ENCODE data around the gene SLK.

Gene SLK

DNA sequence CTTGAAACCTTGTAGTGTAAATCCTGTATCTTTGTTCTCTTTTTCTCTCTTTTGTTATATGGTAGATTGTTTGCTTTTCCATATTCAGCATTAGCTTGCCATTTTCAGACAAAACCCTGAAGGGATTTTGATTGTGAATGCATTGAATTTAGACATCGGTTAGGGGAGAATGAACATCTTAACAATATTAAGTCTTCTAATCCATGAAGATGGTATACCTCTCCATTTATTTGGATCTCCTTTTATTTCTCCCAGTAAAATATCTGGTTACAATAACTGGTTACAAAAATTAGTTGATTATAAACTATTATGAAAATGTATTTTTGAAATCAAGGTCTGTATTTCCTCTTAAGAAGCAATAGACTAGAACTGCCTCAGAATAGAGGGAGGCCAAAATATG lies 12.4 kb upstream of the SLK start:
- DNase-seq (ENCODE audit: low read depth): no peak
- no peak for TF ChIP-seq CTCF (conservative IDR thresholded peaks at IDR 0.05; ENCODE audit: low read length)
- no peak overlapping the region for H3K4me3 ChIP-seq (ENCODE audit: low read length)

DNA sequence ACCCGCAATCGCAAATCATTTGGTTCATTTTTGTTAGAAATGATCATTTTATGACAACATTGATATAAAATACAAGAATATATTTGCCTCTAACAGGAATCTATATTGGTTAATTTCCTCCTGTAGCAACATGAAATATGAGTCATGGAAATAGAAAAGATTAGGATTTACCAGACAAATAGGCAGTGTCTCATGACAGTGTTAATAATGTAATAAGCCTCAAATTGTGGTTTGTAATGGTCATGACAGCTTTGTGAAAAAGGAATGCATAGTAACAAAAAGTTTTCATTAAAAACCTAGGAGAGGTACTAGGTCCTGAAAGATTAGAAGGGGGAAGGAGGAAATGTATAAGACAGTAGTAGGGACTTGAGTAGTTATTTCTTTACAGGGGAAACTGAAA lies 7.9 kb upstream of the SLK start:
- DNase-seq (ENCODE audit: low read depth): no peak
- H3K4me3 ChIP-seq (ENCODE audit: low read length): no peak overlapping the region
- TF ChIP-seq CTCF (conservative IDR thresholded peaks at IDR 0.05; ENCODE audit: low read length): no peak

DNA sequence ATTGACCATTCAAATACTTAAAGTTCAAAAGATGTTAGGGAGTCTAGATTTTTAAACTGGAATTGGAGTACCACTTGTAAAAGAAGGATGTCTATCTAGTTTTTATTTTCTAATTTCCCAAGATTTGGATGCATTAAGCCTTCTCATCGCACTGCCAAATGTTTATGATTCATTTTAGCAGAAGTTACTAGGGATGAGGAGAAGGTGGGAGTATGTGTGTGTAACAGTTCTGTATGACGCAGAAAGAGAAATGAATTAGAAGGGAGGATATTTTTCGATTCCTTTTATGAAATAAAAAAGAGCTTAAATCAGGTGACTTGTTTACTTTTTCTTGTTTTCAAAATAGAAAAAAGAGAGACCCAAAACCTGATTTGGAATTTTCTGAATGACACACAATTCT lies 6.8 kb upstream of the SLK start:
- no peak for DNase-seq (ENCODE audit: low read depth)
- H3K4me3 ChIP-seq (ENCODE audit: low read length): no peak overlapping the region
- TF ChIP-seq CTCF (conservative IDR thresholded peaks at IDR 0.05; ENCODE audit: low read length): no peak

GRCh38 chr10:103967448-103968071 lies 620 bp downstream of the SLK start:
- peak overlapping the region; percentile 85 for H3K4me3 ChIP-seq (ENCODE audit: low read length)
- no peak for TF ChIP-seq CTCF (conservative IDR thresholded peaks at IDR 0.05; ENCODE audit: low read length)
- DNase-seq (ENCODE audit: low read depth): peak; percentile 24

GRCh38 chr10:103968441-103969391 lies 1.8 kb downstream of the SLK start:
- H3K4me3 ChIP-seq (ENCODE audit: low read length): peak overlapping the region; percentile 85
- no peak for TF ChIP-seq CTCF (conservative IDR thresholded peaks at IDR 0.05; ENCODE audit: low read length)
- no peak for DNase-seq (ENCODE audit: low read depth)

- no peak for DNase-seq (ENCODE audit: low read depth)
- peak overlapping the region; percentile 85 for H3K4me3 ChIP-seq (ENCODE audit: low read length)
- TF ChIP-seq CTCF (conservative IDR thresholded peaks at IDR 0.05; ENCODE audit: low read length): no peak
Observed at GRCh38 chr10:103969436-103969835, 2.5 kb downstream of the SLK start.

Data from AG10803 (cell line).